ENCODE data around the gene PDSS1. TPM values are rescaled to one million over a fixed set of nuclear protein-coding genes. Genes with fewer than 3 reads are reported as not detected.

The PDSS1 gene
- total and polyA plus RNA-seq, 10 donors, result 2.9 to 8.4 (median 7.3) TPM

DNA sequence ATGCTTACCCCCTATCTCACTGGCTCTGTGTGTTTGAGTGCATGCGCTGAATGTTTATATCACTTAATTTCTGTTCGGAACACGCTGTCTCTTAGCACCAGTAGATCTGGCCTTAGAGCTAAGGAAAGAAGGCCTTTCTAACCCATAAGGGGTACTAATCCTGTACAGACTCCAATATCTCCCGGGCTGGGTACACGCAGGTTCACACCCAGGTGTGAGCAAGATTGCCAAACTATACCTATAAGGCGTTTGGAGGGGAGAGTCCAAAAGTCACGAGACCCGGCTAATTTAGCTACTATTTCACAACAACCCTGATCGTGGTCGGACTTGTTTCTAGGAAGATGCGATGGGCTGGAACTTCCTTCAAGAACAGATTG is 727 bp upstream of the PDSS1 start:
- Histone ChIP-seq H3K4me3 (peak overlapping the region; percentile 90 to 99 (median 96)), H3K9me3 (no peaks in the 10 kb centered on the region), H3K4me1 (peaks cover 8 to 39% (median 23%) of the 10 kb centered on the region in 6 donors), H3K27me3 (replicated peaks in 1 of 7) (peaks cover 0 to 7% (median 0%) of the 10 kb centered on the region in 7 donors), H3K36me3 (no peaks in the 10 kb centered on the region), H3K27ac (peak overlapping the region; percentile 87 to 97 (median 94))
- TF ChIP-seq CTCF (IDR thresholded peaks at IDR 0.05 in 8 of 11, conservative IDR thresholded peaks at IDR 0.05 in 3 of 11) (no peak), POLR2AphosphoS5 (IDR thresholded peaks at IDR 0.05) (no peak), POLR2A (IDR thresholded peaks at IDR 0.05) (no peak)
- intact Hi-C loops (cut with DNase I; ENCODE audit: low total_unique reads), result no loop called here
- WGBS, 5 donors, result 21 to 26% (median 23%) methylated on average over 11 of the region's 11 CpGs
- no peak for DNase-seq

- 3 to 5% (median 4%) methylated on average over 31 to 42 of the region's 42 CpGs for WGBS, 5 donors
Observed at GRCh38 chr10:26697922-26698608, 564 bp downstream of the PDSS1 start.

GRCh38 chr10:26698909-26699308 is 1.4 kb downstream of the PDSS1 start:
- H3K27ac ChIP-seq, result no peak overlapping the region
- peak overlapping the region in 2 of 8 donors; percentile 94 to 99 for H3K4me3 ChIP-seq
- H3K27me3 ChIP-seq (replicated peaks in 1 of 7), result no peaks in the 10 kb centered on the region
- no peaks in the 10 kb centered on the region for H3K9me3 ChIP-seq
- WGBS, 5 donors, result 83 to 92% (median 85%) methylated on average over 2 of the region's 2 CpGs
- DNase-seq, result no peak
- intact Hi-C loops (cut with DNase I; ENCODE audit: low total_unique reads), result no loop called here
- peaks cover 8 to 39% (median 23%) of the 10 kb centered on the region in 6 donors for H3K4me1 ChIP-seq
- no peak for TF ChIP-seq POLR2AphosphoS5 (IDR thresholded peaks at IDR 0.05)
- TF ChIP-seq CTCF (IDR thresholded peaks at IDR 0.05 in 8 of 11, conservative IDR thresholded peaks at IDR 0.05 in 3 of 11), result no peak
- TF ChIP-seq POLR2A (IDR thresholded peaks at IDR 0.05), result no peak
- peaks cover 0 to 17% (median 0%) of the 10 kb centered on the region in 6 donors for H3K36me3 ChIP-seq

More at GRCh38 chr10:26697922-26698608, 564 bp downstream of the PDSS1 start:
- DNase-seq, result no peak
- intact Hi-C loops (cut with DNase I; ENCODE audit: low total_unique reads), result no loop called here
- H3K4me1 ChIP-seq, result peaks cover 8 to 39% (median 23%) of the 10 kb centered on the region in 6 donors
- TF ChIP-seq POLR2A (IDR thresholded peaks at IDR 0.05) (no peak), POLR2AphosphoS5 (IDR thresholded peaks at IDR 0.05) (no peak), CTCF (IDR thresholded peaks at IDR 0.05 in 8 of 11, conservative IDR thresholded peaks at IDR 0.05 in 3 of 11) (no peak)
- peaks cover 0 to 12% (median 0%) of the 10 kb centered on the region in 6 donors for H3K36me3 ChIP-seq
- peaks cover 0 to 4% (median 0%) of the 10 kb centered on the region in 7 donors for H3K27me3 ChIP-seq (replicated peaks in 1 of 7)
- peak overlapping the region in 7 of 8 donors; percentile 87 to 97 (median 94) for H3K27ac ChIP-seq
- no peaks in the 10 kb centered on the region for H3K9me3 ChIP-seq
- peak overlapping the region; percentile 90 to 99 (median 96) for H3K4me3 ChIP-seq

DNA sequence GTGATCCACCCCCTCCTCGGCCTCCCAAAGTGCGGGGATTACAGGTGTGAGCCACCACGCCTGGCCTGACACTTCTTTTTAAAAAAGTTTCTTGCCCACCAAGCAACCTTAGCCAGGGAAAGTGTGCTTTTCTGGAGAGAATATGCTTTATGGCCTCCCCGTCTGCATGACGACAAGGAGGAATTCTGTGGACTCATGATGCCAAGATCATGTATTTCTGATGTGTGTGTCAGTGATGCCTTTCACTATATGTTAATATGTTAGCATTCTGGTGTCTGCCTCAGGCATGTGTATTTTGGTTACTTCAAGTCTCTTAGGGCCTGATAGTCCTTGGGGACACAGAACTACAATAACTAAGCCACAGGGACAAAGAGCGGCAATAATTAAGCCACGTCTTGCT is 2.1 kb downstream of the PDSS1 start:
- no peak for DNase-seq
- Histone ChIP-seq H3K4me1 (peaks cover 8 to 39% (median 23%) of the 10 kb centered on the region in 6 donors), H3K36me3 (peaks cover 0 to 24% (median 0%) of the 10 kb centered on the region in 6 donors), H3K27ac (no peak overlapping the region), H3K9me3 (no peaks in the 10 kb centered on the region), H3K4me3 (no peak overlapping the region), H3K27me3 (replicated peaks in 1 of 7) (no peaks in the 10 kb centered on the region)
- TF ChIP-seq POLR2AphosphoS5 (IDR thresholded peaks at IDR 0.05) (no peak), CTCF (IDR thresholded peaks at IDR 0.05 in 8 of 11, conservative IDR thresholded peaks at IDR 0.05 in 3 of 11) (no peak), POLR2A (IDR thresholded peaks at IDR 0.05) (no peak)
- 93 to 97% (median 96%) methylated on average over 7 of the region's 7 CpGs for WGBS, 5 donors
- intact Hi-C loops (cut with DNase I; ENCODE audit: low total_unique reads), result no loop called here

Measured in spleen (tissue), 11 donors.